Measurements from ENCODE around the gene ALG14. TPM values are rescaled to one million over a fixed set of nuclear protein-coding genes. Genes with fewer than 3 reads are reported as not detected.
A peak's percentile ranks its signal among the peaks of the same experiment; 100 is the strongest.

Gene ALG14
- polyA plus RNA-seq, 1 of the 3 experiments (the other 2 are of a cell fraction) = 2.5 TPM

DNA sequence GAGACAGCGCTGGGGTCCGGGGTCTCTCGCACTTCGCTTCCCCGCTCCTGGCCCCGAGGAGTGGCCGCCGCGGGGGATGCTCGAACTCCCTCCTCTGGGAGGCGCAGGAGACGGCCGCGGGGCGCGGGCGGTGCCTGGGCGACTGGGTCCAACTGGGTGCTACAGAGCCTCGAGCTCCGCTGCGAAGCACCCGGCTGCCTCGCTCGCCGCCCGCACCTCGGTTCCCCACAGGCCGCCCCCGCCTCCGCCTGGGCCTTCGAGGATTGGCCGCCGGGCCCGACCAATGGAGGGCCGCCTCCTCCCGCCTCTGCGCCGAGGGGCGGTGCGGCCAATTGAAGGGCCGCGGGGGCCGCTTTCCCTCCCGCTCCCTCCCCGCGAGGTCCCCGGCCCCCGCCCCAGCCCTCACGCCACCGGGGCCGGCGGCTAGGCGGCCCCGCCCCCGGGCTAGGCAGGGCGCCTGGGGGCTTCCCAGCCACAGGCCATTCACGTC is 145.8 kb downstream of the ALG14 start, which contains the start of gene CNN3 (continued):
- TF ChIP-seq ELF1 (IDR thresholded peaks at IDR 0.05) = no peak
- TF ChIP-seq FOSL2 (IDR thresholded peaks at IDR 0.05; ENCODE audit: borderline replicate concordance, low read depth) = no peak
- TF ChIP-seq, protein P1, sequence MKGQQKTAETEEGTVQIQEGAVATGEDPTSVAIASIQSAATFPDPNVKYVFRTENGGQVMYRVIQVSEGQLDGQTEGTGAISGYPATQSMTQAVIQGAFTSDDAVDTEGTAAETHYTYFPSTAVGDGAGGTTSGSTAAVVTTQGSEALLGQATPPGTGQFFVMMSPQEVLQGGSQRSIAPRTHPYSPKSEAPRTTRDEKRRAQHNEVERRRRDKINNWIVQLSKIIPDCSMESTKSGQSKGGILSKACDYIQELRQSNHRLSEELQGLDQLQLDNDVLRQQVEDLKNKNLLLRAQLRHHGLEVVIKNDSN (IDR thresholded peaks at IDR 0.05; ENCODE audit: borderline replicate concordance, low read depth) = no peak
- TF ChIP-seq RFX5 (IDR thresholded peaks at IDR 0.05; ENCODE audit: low read length) = no peak
- TF ChIP-seq EP300 (IDR thresholded peaks at IDR 0.05; ENCODE audit: borderline replicate concordance in 1 of 2, low read depth in 1 of 2, low read length in 1 of 2) = no peak
- peak; percentile 8 for TF ChIP-seq CHD2 (IDR thresholded peaks at IDR 0.05; ENCODE audit: low read length, partially characterized antibody)
- no peak for TF ChIP-seq SMC3 (IDR thresholded peaks at IDR 0.05; ENCODE audit: low read depth, low read length)
- TF ChIP-seq YY1 (IDR thresholded peaks at IDR 0.05; ENCODE audit: low read depth) = no peak
- TF ChIP-seq MXI1 (IDR thresholded peaks at IDR 0.05; ENCODE audit: low read depth, low read length) = peak; percentile 66; the same call in 1 of the 2 replicates
- TF ChIP-seq FOXJ3 (CRISPR knock-in tag; IDR thresholded peaks at IDR 0.05) = no peak
- no peak for TF ChIP-seq GABPA (IDR thresholded peaks at IDR 0.05; ENCODE audit: low read depth)
- peak; percentile 97 for TF ChIP-seq TAF1 (IDR thresholded peaks at IDR 0.05; ENCODE audit: borderline replicate concordance, low read depth, low read length)
- no peak for TF ChIP-seq JUND (IDR thresholded peaks at IDR 0.05)
- TF ChIP-seq GATA2 (CRISPR knock-in tag; IDR thresholded peaks at IDR 0.05) = no peak
- TF ChIP-seq, protein P2, sequence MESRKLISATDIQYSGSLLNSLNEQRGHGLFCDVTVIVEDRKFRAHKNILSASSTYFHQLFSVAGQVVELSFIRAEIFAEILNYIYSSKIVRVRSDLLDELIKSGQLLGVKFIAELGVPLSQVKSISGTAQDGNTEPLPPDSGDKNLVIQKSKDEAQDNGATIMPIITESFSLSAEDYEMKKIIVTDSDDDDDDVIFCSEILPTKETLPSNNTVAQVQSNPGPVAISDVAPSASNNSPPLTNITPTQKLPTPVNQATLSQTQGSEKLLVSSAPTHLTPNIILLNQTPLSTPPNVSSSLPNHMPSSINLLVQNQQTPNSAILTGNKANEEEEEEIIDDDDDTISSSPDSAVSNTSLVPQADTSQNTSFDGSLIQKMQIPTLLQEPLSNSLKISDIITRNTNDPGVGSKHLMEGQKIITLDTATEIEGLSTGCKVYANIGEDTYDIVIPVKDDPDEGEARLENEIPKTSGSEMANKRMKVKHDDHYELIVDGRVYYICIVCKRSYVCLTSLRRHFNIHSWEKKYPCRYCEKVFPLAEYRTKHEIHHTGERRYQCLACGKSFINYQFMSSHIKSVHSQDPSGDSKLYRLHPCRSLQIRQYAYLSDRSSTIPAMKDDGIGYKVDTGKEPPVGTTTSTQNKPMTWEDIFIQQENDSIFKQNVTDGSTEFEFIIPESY (IDR thresholded peaks at IDR 0.05; ENCODE audit: borderline replicate concordance, low read depth) = no peak
- TF ChIP-seq, protein P3, sequence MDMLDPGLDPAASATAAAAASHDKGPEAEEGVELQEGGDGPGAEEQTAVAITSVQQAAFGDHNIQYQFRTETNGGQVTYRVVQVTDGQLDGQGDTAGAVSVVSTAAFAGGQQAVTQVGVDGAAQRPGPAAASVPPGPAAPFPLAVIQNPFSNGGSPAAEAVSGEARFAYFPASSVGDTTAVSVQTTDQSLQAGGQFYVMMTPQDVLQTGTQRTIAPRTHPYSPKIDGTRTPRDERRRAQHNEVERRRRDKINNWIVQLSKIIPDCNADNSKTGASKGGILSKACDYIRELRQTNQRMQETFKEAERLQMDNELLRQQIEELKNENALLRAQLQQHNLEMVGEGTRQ (IDR thresholded peaks at IDR 0.05; ENCODE audit: borderline replicate concordance, low read depth, low read length) = no peak
- TF ChIP-seq, protein P4, sequence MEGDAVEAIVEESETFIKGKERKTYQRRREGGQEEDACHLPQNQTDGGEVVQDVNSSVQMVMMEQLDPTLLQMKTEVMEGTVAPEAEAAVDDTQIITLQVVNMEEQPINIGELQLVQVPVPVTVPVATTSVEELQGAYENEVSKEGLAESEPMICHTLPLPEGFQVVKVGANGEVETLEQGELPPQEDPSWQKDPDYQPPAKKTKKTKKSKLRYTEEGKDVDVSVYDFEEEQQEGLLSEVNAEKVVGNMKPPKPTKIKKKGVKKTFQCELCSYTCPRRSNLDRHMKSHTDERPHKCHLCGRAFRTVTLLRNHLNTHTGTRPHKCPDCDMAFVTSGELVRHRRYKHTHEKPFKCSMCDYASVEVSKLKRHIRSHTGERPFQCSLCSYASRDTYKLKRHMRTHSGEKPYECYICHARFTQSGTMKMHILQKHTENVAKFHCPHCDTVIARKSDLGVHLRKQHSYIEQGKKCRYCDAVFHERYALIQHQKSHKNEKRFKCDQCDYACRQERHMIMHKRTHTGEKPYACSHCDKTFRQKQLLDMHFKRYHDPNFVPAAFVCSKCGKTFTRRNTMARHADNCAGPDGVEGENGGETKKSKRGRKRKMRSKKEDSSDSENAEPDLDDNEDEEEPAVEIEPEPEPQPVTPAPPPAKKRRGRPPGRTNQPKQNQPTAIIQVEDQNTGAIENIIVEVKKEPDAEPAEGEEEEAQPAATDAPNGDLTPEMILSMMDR (IDR thresholded peaks at IDR 0.05) = no peak
- TF ChIP-seq, protein P5, sequence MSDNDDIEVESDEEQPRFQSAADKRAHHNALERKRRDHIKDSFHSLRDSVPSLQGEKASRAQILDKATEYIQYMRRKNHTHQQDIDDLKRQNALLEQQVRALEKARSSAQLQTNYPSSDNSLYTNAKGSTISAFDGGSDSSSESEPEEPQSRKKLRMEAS (IDR thresholded peaks at IDR 0.05; ENCODE audit: low read depth) = peak; percentile 76; the same call in 1 of the 2 replicates
- no peak for TF ChIP-seq EZH2phosphoT487 (IDR thresholded peaks at IDR 0.05; ENCODE audit: borderline replicate concordance, low read depth)
- TF ChIP-seq TCF12 (IDR thresholded peaks at IDR 0.05) = no peak
- TF ChIP-seq NRF1 (IDR thresholded peaks at IDR 0.05; ENCODE audit: low read depth, low read length) = no peak
- 0 out of 2 replicates have a peak, but pooled peaks have one; percentile 15 for TF ChIP-seq TEAD4 (IDR thresholded peaks at IDR 0.05; ENCODE audit: borderline replicate concordance, insufficient read depth)
- no peak; the same call in 1 of the 2 replicates for TF ChIP-seq RAD21 (IDR thresholded peaks at IDR 0.05; ENCODE audit: low read length)

Data from SK-N-SH (cell line).